H7 (cell line): Measurements from ENCODE around the gene SAA2. TPM values are rescaled to one million over a fixed set of nuclear protein-coding genes. Genes with fewer than 3 reads are reported as not detected.

Source experiments
- total RNA-seq: library from RNA; depleted of rRNA; stranded (reverse); fragments of >200 nt; shearing (Covaris generic); gene quantifications from 2 replicates; pipeline ENCODE4 v1.2.3, GENCODE V29; 2014; rRNA removed

The SAA2 gene
- total RNA-seq, 1 experiment from 2014 or later, result not detected

Other genes starting within 250 kb of the SAA2 start
- 16.5 and 26.3 TPM in 2 replicates for gene SERGEF, start 235.6 kb downstream of the SAA2 start, total RNA-seq
- 0.03 and 0.04 TPM in 2 replicates for gene TPH1, start 202.4 kb downstream of the SAA2 start, total RNA-seq
- 33.2 and 36.7 TPM in 2 replicates for gene SAAL1, start 142.6 kb downstream of the SAA2 start, total RNA-seq
- gene MRGPRX3, start 116.1 kb downstream of the SAA2 start, total RNA-seq, result not detected in 2 replicates
- not detected in 2 replicates for gene MRGPRX4, start 75.8 kb downstream of the SAA2 start, total RNA-seq
- gene SAA4, start 11.9 kb downstream of the SAA2 start, total RNA-seq, result not detected in 2 replicates
- gene SAA1, start 17.6 kb upstream of the SAA2 start, total RNA-seq, result not detected in 2 replicates
- gene HPS5, start 73.5 kb upstream of the SAA2 start, total RNA-seq, result 14.6 and 19.2 TPM in 2 replicates
- 31.1 and 41.5 TPM in 2 replicates for gene GTF2H1, start 73.9 kb upstream of the SAA2 start, total RNA-seq
- 308 and 375 TPM in 2 replicates for gene LDHA, start 145.9 kb upstream of the SAA2 start, total RNA-seq
- gene LDHC, start 163.7 kb upstream of the SAA2 start, total RNA-seq, result 0.21 and 0.44 TPM in 2 replicates
- not detected in 2 replicates for gene LDHAL6A, start 207.2 kb upstream of the SAA2 start, total RNA-seq